Coronary artery (tissue), 2 donors: ENCODE results near the gene ANKS3.

Experiments
- DNase-seq: peaks from one replicate; pipeline ENCODE4 v3.0.0-alpha.2; 2017; ENCODE audit warnings: low spot score
- H3K27ac ChIP-seq, 2 donors: fragments of 200-600 bp; sonication (generic); one replicate each; pipeline ENCODE4 v1.5.1; 2016 to 2019
- H3K4me3 ChIP-seq: fragments of 200-600 bp; sonication (generic); 2 replicates; pipeline ENCODE4 v1.5.1; 2016; ENCODE audit warnings: mild to moderate bottlenecking, moderate library complexity
- TF ChIP-seq, protein P1 (sequence below): fragments of 200-600 bp; sonication (generic); IDR thresholded peaks from one replicate; pipeline ENCODE4 v1.5.1; 2019; ENCODE audit warnings: antibody characterized with exemption

The ANKS3 gene

DNA sequence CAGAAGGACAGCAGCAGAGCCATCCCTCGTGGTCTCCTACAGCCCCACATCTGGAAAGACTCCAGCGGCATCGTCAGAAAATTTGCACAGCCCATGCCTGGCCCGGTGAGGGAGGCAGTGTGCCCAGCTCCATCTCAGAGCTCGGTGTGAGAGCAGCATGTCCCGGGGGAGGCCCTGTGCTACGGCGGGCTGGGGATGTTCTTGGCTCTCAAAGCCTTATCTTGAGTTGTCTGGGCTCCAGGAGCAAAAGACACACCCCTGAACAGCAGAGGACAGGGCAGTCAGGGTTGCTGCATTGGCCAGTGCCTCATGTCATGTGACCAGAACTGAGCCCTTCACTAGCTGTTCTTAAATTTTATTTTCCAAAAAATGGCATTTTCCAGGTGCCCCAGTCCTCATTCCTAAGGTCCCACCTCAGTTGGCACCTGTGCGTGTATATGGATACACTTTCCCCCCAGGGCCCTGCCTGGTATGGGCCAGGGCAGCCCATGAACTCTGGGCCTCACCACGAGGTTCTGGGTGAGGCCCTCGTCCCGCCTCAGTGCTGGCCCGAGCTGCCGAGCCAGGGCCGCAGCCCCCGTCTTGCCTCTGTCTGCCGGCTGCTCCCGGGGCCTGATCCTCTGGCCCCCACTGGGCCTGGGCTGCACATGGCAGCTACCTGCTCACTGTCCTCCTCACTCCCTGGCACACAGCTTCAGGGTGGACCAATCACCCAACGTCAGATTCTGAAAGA is 37.7 kb downstream of the ANKS3 start:
- TF ChIP-seq, protein P1, sequence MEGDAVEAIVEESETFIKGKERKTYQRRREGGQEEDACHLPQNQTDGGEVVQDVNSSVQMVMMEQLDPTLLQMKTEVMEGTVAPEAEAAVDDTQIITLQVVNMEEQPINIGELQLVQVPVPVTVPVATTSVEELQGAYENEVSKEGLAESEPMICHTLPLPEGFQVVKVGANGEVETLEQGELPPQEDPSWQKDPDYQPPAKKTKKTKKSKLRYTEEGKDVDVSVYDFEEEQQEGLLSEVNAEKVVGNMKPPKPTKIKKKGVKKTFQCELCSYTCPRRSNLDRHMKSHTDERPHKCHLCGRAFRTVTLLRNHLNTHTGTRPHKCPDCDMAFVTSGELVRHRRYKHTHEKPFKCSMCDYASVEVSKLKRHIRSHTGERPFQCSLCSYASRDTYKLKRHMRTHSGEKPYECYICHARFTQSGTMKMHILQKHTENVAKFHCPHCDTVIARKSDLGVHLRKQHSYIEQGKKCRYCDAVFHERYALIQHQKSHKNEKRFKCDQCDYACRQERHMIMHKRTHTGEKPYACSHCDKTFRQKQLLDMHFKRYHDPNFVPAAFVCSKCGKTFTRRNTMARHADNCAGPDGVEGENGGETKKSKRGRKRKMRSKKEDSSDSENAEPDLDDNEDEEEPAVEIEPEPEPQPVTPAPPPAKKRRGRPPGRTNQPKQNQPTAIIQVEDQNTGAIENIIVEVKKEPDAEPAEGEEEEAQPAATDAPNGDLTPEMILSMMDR: no peak
- H3K4me3 ChIP-seq: no peak overlapping the region
- H3K27ac ChIP-seq: peak overlapping the region in 1 of 2 donors; percentile 96
- DNase-seq: no peak

- Histone ChIP-seq H3K27ac (peak overlapping the region in 1 of 2 donors; percentile 96), H3K4me3 (no peak overlapping the region)
- DNase-seq: no peak
- TF ChIP-seq, protein P1: no peak
Observed at GRCh38 chr16:4695473-4696171, 38.4 kb downstream of the ANKS3 start.

- TF ChIP-seq, protein P1: no peak
- peak overlapping the region; percentile 80 to 96 for H3K27ac ChIP-seq
- peak overlapping the region; percentile 100 for H3K4me3 ChIP-seq
- no peak for DNase-seq
Observed at GRCh38 chr16:4694642-4695451, 39.2 kb downstream of the ANKS3 start.

GRCh38 chr16:4693956-4694641 is 40.0 kb downstream of the ANKS3 start:
- DNase-seq: no peak
- peak overlapping the region; percentile 80 to 96 for H3K27ac ChIP-seq
- TF ChIP-seq, protein P1: no peak
- peak overlapping the region; percentile 100 for H3K4me3 ChIP-seq

GRCh38 chr16:4693296-4693955 is 40.6 kb downstream of the ANKS3 start, which contains the start of gene NUDT16L1:
TSS of gene NUDT16L1 (plus strand) at chr16:4693562. CDS start at chr16:4693727, 165 bp downstream.
- H3K4me3 ChIP-seq: peak within 1 kb of the TSS; percentile 100
- DNase-seq: peak; percentile 96
- peak within 1 kb of the TSS; percentile 80 to 96 for H3K27ac ChIP-seq
- TF ChIP-seq, protein P1: no peak
